CD8-positive, alpha-beta memory T cell (primary cell): ENCODE data around the gene HYAL2. TPM values are rescaled to one million over a fixed set of nuclear protein-coding genes. Genes with fewer than 3 reads are reported as not detected.

Experiments used
- CTCF ChIA-PET: fragments of 350-600 bp; sonication (Branson Sonifier 250); formaldehyde crosslinking; loops from one replicate; lab custom pipeline; 2021; ENCODE audit warnings: antibody characterized with exemption; lab: Charles Lee
- POLR2A ChIA-PET: fragments of 350-600 bp; sonication (Branson Sonifier 250); formaldehyde crosslinking; loops from one replicate; lab custom pipeline; 2021; ENCODE audit warnings: antibody characterized with exemption; lab: Charles Lee
- DNase-seq, 5 donors: peaks; one replicate each; pipeline versions ENCODE4 v3.0.0 to v3.0.0-alpha.2; 2020 to 2022; ENCODE audit warnings: mixed read lengths in 1 of 5
- H3K27ac ChIP-seq: one replicate; pipeline ENCODE4 v1.7.0; 2013; ENCODE audit warnings: low read depth, mild to moderate bottlenecking, low read length, moderate library complexity
- H3K27me3 ChIP-seq: 2 replicates; pipeline ENCODE4 v1.7.0; 2013; ENCODE audit warnings: low read length, mild to moderate bottlenecking; ENCODE audit not compliant: insufficient read depth, poor library complexity, severe bottlenecking
- H3K36me3 ChIP-seq: 2 replicates; pipeline ENCODE4 v1.7.0; 2013; ENCODE audit warnings: mild to moderate bottlenecking, low read length, moderate library complexity; ENCODE audit not compliant: insufficient read depth
- H3K4me1 ChIP-seq: 2 replicates; pipeline ENCODE4 v1.7.0; 2013; ENCODE audit warnings: mild to moderate bottlenecking, low read length, moderate library complexity; ENCODE audit not compliant: insufficient read depth
- H3K4me3 ChIP-seq: 2 replicates; pipeline ENCODE4 v1.7.0; 2013; ENCODE audit warnings: mild to moderate bottlenecking, low read length
- H3K9me3 ChIP-seq: 2 replicates; pipeline ENCODE4 v1.7.0; 2013; ENCODE audit warnings: mild to moderate bottlenecking, low read length
- H3K27ac Mint-ChIP-seq, 8 donors: one replicate each; pipeline ENCODE4 v1.8.0; 2020 to 2021; ENCODE audit warnings: mixed read lengths in 8 of 8, mild to moderate bottlenecking in 6 of 8, inconsistent platforms in 3 of 8, moderate library complexity in 3 of 8
- H3K27me3 Mint-ChIP-seq, 2 donors: one replicate each; pipeline ENCODE4 v1.8.0; 2020 to 2021; ENCODE audit warnings: mixed read lengths in 2 of 2, mild to moderate bottlenecking in 1 of 2, moderate library complexity in 1 of 2
- H3K36me3 Mint-ChIP-seq, 3 donors: one replicate each; pipeline ENCODE4 v1.8.0; 2020 to 2021; ENCODE audit warnings: mixed read lengths in 3 of 3, inconsistent platforms in 1 of 3, mild to moderate bottlenecking in 1 of 3
- H3K4me1 Mint-ChIP-seq, 3 donors: one replicate each; pipeline ENCODE4 v1.8.0; 2020 to 2021; ENCODE audit warnings: mixed read lengths in 3 of 3, inconsistent platforms in 1 of 3, mild to moderate bottlenecking in 1 of 3
- H3K4me3 Mint-ChIP-seq, 7 donors: one replicate each; pipeline ENCODE4 v1.8.0; 2020 to 2021; ENCODE audit warnings: mixed read lengths in 7 of 7, mild to moderate bottlenecking in 6 of 7, moderate library complexity in 4 of 7, inconsistent platforms in 2 of 7
- H3K9me3 Mint-ChIP-seq, 5 donors: one replicate each; pipeline ENCODE4 v1.8.0; 2020 to 2022; ENCODE audit warnings: mixed read lengths in 5 of 5, mild to moderate bottlenecking in 3 of 5, moderate library complexity in 2 of 5, inconsistent platforms in 1 of 5
- polyA plus RNA-seq: library from polyadenylated mRNA; unstranded; fragments of 300-500 nt; fragmentation: Illumina TruSeq; gene quantifications from one replicate; pipeline ENCODE4 v1.2.3, GENCODE V29; 2021
- total RNA-seq, 2 experiments: library from RNA; stranded (reverse); gene quantifications; one replicate each; pipeline ENCODE4 v1.2.3, GENCODE V29; 2021

The HYAL2 gene
- total and polyA plus RNA-seq, 3 experiments from 2014 or later = 10.8 to 13.9 (median 13.7) TPM

DNA sequence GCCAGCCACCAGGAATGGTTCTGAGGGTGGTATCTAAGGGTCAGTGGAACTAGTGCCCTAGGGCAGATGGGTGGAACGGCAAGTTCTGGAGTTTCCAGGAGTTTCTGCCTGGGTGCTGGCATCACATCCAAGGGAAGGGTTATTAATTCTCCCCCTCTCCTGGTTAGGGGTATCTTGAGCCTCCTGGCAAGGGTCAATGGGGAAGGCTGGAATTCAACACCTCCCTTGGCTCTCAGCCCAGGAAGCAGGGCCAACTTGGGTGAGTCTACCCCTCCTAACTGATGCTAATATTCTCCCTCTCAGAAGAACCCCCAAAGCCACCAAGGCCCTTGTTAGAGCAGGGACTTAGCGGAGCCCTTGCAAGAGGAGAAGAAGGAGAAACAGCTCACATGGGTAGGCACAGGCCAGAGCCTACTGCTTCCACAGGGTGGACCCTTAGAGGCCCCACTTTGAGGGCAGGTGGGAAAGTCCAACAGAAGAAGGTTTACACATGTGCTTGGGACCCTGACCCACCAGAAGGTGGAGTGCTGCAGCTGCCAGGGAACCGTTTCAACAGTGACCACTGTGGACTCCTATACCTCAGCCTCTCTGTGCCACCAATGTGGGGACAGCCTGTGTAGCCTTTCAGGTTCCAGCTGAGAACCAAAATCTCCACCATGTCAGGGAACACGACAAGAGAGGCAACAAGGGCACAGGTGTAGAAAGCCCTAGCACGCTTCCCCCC lies 33.4 kb upstream of the HYAL2 start:
- no peaks in the 10 kb centered on the region for H3K27me3 ChIP-seq
- no peak overlapping the region for H3K27ac ChIP-seq
- no peak for DNase-seq
- peaks cover 47% of the 10 kb centered on the region for H3K4me1 ChIP-seq
- H3K36me3 Mint-ChIP-seq = peaks cover 0 to 58% (median 0%) of the 10 kb centered on the region in 3 donors
- H3K27ac Mint-ChIP-seq = peak overlapping the region in 6 of 8 donors; percentile 32 to 85 (median 64)
- CTCF ChIA-PET = interaction anchor here (1.4 to 1.9 kb wide), 3 partner anchors 8 to 14 kb away, joined by 3 to 9 read pairs (median 5); no protein-coding TSS in a partner anchor
- H3K27me3 Mint-ChIP-seq = peaks cover 0 to 2% of the 10 kb centered on the region in 2 donors
- peak overlapping the region in 6 of 7 donors; percentile 78 to 98 (median 90) for H3K4me3 Mint-ChIP-seq
- H3K9me3 Mint-ChIP-seq = no peaks in the 10 kb centered on the region
- no peaks in the 10 kb centered on the region for H3K36me3 ChIP-seq
- no peaks in the 10 kb centered on the region for H3K9me3 ChIP-seq
- peaks cover 46 to 71% (median 48%) of the 10 kb centered on the region in 3 donors for H3K4me1 Mint-ChIP-seq
- no peak overlapping the region for H3K4me3 ChIP-seq
- POLR2A ChIA-PET = interaction anchor here (1.2 kb wide), 1 partner anchor 19 kb away, joined by 4 read pairs; no protein-coding TSS in a partner anchor

DNA sequence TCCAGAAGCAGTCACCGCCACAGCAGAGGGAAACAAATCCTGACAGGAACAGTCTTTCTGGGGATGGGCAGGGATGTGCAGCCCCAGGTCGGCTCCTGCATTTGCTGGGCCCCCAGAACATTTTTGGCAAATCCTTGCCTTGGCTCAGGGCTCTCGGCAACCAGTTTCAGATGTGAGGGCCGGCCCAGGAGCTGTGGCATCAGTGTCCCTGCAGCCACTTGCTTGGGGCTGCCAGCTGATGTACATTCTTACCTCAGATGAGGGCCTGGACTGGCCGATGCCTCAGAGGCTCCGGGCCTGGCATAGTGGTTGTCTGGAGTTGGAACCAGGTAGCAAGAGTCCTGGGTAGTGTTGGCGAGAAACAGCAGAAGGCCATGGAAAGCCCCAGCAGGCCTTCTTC lies 32.3 kb upstream of the HYAL2 start:
- Mint-ChIP-seq H3K27ac (no peak overlapping the region), H3K4me3 (no peak overlapping the region), H3K9me3 (no peaks in the 10 kb centered on the region), H3K27me3 (no peaks in the 10 kb centered on the region), H3K36me3 (peaks cover 0 to 69% (median 0%) of the 10 kb centered on the region in 3 donors), H3K4me1 (peaks cover 52 to 80% (median 55%) of the 10 kb centered on the region in 3 donors)
- Histone ChIP-seq H3K27ac (no peak overlapping the region), H3K36me3 (no peaks in the 10 kb centered on the region), H3K4me3 (no peak overlapping the region), H3K4me1 (peaks cover 51% of the 10 kb centered on the region), H3K9me3 (no peaks in the 10 kb centered on the region), H3K27me3 (no peaks in the 10 kb centered on the region)
- CTCF ChIA-PET = no interaction called here
- POLR2A ChIA-PET = interaction anchor here (1.6 kb wide), 1 partner anchor 11 kb away, joined by 4 read pairs; no protein-coding TSS in a partner anchor
- DNase-seq = no peak

DNA sequence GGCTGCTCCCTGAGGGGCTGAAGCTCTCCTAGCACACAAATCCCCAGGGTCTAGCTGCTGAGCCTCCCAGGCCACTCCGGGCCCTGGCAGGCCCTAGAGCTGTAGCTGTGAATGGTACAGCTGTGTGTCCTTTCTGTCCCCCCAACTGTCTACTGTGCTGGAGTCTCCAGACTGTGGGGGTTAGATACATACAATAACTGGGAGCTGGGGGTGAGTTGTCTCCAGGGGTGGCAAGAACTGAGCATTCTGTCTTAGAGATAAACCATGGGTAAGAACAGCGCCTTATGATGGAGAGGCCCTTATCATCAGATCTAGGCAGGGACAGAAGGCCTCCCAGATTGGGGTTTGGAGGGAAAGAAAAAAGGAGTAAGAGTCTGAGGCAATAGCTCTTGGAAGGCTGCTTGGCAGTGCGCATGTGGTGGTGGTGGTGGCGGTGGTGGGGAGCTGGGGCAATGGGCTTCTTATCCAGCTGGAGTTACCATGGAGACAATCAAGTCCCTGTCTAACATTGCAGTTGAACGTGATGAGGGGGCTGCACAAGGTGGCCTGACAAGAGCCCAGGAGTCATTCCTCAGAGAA lies 31.7 kb upstream of the HYAL2 start:
- DNase-seq = no peak
- ChIA-PET CTCF (interaction anchor here (0.6 to 9.6 kb wide), 5 partner anchors 10 to 162 kb away, joined by 3 to 103 read pairs (median 3); partner anchors contain the start of gene RASSF1), POLR2A (interaction anchor here (0.6 to 1.6 kb wide), 2 partner anchors 11 to 34 kb away, joined by 3 to 4 read pairs; no protein-coding TSS in a partner anchor)
- Mint-ChIP-seq H3K4me3 (peak overlapping the region in 2 of 7 donors; percentile 38 to 56), H3K27ac (peak overlapping the region in 5 of 8 donors; percentile 11 to 80 (median 29)), H3K4me1 (peaks cover 52 to 80% (median 53%) of the 10 kb centered on the region in 3 donors), H3K9me3 (no peaks in the 10 kb centered on the region), H3K27me3 (no peaks in the 10 kb centered on the region), H3K36me3 (peaks cover 0 to 71% (median under 1%) of the 10 kb centered on the region in 3 donors)
- Histone ChIP-seq H3K36me3 (peaks cover under 1% of the 10 kb centered on the region), H3K4me1 (peaks cover 53% of the 10 kb centered on the region), H3K27ac (no peak overlapping the region), H3K9me3 (no peaks in the 10 kb centered on the region), H3K4me3 (no peak overlapping the region), H3K27me3 (no peaks in the 10 kb centered on the region)

DNA sequence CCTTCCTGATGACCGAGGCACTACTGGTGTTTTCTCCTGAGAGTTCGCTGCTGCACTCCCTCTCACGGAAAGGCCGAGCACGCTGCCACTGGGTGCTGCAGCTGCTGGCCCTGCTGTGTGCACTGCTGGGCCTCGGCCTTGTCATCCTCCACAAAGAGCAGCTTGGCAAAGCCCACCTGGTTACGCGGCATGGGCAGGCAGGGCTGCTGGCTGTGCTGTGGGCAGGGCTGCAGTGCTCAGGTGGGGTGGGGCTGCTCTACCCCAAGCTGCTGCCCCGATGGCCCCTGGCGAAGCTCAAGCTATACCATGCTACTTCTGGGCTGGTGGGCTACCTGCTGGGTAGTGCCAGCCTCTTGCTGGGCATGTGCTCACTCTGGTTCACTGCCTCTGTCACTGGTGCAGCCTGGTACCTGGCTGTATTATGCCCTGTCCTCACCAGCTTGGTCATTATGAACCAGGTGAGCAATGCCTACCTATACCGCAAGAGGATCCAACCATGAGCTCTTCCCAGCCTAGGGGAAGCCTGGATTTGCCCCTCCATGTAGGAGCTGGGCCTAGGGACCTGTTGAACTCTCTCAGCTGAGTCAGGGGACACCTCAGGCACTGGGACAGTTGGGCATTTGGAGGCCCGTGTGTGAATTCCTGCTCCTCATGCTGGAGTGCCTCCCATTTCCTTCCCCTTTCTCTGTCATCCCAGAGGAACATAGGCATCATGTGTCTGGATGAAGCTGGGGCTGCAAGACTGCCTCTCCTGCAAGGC lies 30.9 kb upstream of the HYAL2 start:
- Mint-ChIP-seq H3K4me1 (peaks cover 53 to 84% (median 54%) of the 10 kb centered on the region in 3 donors), H3K9me3 (no peaks in the 10 kb centered on the region), H3K27me3 (no peaks in the 10 kb centered on the region), H3K27ac (peak overlapping the region in 3 of 8 donors; percentile 41 to 97 (median 77)), H3K4me3 (peak overlapping the region in 2 of 7 donors; percentile 40 to 75), H3K36me3 (peaks cover 0 to 74% (median 3%) of the 10 kb centered on the region in 3 donors)
- Histone ChIP-seq H3K27me3 (no peaks in the 10 kb centered on the region), H3K4me1 (peaks cover 57% of the 10 kb centered on the region), H3K36me3 (peaks cover 9% of the 10 kb centered on the region), H3K4me3 (no peak overlapping the region), H3K27ac (no peak overlapping the region), H3K9me3 (no peaks in the 10 kb centered on the region)
- ChIA-PET CTCF (interaction anchor here (0.7 to 9.6 kb wide), 5 partner anchors 10 to 159 kb away, joined by 3 to 103 read pairs (median 3); partner anchors contain the start of genes HYAL3, NAA80 and RASSF1), POLR2A (interaction anchor here (0.9 to 1.6 kb wide), 2 partner anchors 12 to 17 kb away, joined by 4 read pairs; no protein-coding TSS in a partner anchor)
- no peak for DNase-seq

DNA sequence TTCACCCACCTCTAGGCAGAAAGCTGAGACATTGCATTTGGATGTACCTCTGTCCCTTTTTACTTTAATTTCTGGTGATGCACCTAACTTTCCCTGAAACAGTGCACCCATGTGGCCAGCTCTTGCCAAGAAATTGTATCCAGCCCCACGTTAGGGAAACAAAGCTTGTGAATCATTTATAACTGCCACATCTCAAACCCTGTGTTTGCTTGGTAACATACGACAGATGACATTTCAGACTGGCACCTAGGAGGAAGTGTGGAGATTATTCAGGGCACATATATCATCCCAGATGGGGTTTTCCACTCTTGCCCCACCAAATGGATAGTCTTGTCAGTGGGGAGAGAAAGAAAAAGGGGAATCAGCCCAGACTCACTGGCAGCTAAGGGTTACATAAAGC lies 30.2 kb upstream of the HYAL2 start:
- Mint-ChIP-seq H3K27me3 (no peaks in the 10 kb centered on the region), H3K27ac (peak overlapping the region in 2 of 8 donors; percentile 24 to 97), H3K4me1 (peaks cover 50 to 84% (median 51%) of the 10 kb centered on the region in 3 donors), H3K36me3 (peaks cover 0 to 75% (median 3%) of the 10 kb centered on the region in 3 donors), H3K9me3 (no peaks in the 10 kb centered on the region), H3K4me3 (peak overlapping the region in 2 of 7 donors; percentile 27 to 75)
- ChIA-PET CTCF (interaction anchor here (1.0 to 9.6 kb wide), 4 partner anchors 15 to 190 kb away, joined by 3 to 103 read pairs (median 4); partner anchors contain the start of genes HYAL3, NAA80 and RASSF1), POLR2A (interaction anchor here (0.7 to 0.9 kb wide), 2 partner anchors 13 to 16 kb away, joined by 4 to 9 read pairs; no protein-coding TSS in a partner anchor)
- H3K27me3 ChIP-seq = no peaks in the 10 kb centered on the region
- H3K4me3 ChIP-seq = no peak overlapping the region
- no peak for DNase-seq
- no peaks in the 10 kb centered on the region for H3K9me3 ChIP-seq
- H3K27ac ChIP-seq = no peak overlapping the region
- peaks cover 16% of the 10 kb centered on the region for H3K36me3 ChIP-seq
- H3K4me1 ChIP-seq = peaks cover 55% of the 10 kb centered on the region

DNA sequence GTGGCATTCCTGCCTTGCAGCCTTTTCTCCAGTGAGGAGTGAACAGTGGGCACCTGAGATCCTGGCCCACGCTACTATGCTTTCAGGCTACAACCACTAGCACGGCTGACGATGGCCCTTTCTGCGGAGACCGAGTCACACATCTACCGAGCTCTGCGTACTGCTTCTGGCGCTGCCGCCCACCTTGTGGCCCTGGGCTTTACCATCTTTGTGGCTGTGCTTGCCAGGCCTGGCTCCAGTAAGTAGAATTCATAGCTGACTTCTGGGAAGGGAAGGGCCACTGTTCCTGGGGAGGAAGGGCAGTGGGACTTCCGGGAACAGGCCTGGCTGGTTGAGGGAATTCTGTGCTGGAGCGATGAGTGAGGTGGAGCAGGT lies 28.8 kb upstream of the HYAL2 start:
- no peaks in the 10 kb centered on the region for H3K27me3 ChIP-seq
- peaks cover 54% of the 10 kb centered on the region for H3K4me1 ChIP-seq
- Mint-ChIP-seq H3K27ac (peak overlapping the region; percentile 97 to 99 (median 98)), H3K27me3 (no peaks in the 10 kb centered on the region), H3K4me3 (peak overlapping the region; percentile 96 to 99 (median 98)), H3K36me3 (peaks cover 0 to 68% (median 3%) of the 10 kb centered on the region in 3 donors), H3K4me1 (peaks cover 46 to 82% (median 48%) of the 10 kb centered on the region in 3 donors), H3K9me3 (no peaks in the 10 kb centered on the region)
- no peak for DNase-seq
- peak overlapping the region; percentile 95 for H3K27ac ChIP-seq
- POLR2A ChIA-PET = interaction anchor here (0.6 to 3.3 kb wide), 10 partner anchors 8 to 1928 kb away, joined by 3 to 51 read pairs (median 8); partner anchors contain the start of genes C3orf18, HYAL3, IFRD2 and NAA80
- no peaks in the 10 kb centered on the region for H3K9me3 ChIP-seq
- H3K4me3 ChIP-seq = peak overlapping the region; percentile 100
- peaks cover 21% of the 10 kb centered on the region for H3K36me3 ChIP-seq
- CTCF ChIA-PET = interaction anchor here (0.9 to 9.6 kb wide), 6 partner anchors 9 to 191 kb away, joined by 3 to 103 read pairs (median 12); partner anchors contain the start of genes HYAL3, NAA80 and RASSF1
